Measurements from ENCODE around the gene TCP1.

DNA sequence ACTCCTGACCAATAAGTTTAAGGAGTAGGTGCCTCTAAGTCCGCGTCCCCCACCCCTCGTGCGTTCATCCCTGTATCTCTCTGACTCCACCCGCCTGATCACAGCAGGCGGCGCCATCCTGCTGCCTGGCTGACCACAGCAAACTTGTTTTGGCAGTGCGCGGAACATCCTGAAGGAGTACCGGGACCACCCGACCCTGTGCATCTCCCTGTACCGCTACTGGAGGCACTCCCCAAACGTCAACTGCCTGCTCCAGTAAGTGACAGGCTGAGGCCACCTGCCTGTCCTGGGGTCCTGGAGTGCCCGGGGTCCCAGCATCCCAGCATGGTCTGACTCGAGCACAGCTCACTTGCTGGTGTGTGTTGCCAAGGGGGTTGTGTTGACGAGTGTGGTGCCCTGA is 29.7 kb upstream of the TCP1 start:
- TF ChIP-seq ARHGAP35 (CRISPR knock-in tag; IDR thresholded peaks at IDR 0.05; ENCODE audit: borderline replicate concordance) (no peak), ZNF274 (CRISPR knock-in tag; IDR thresholded peaks at IDR 0.05) (no peak), NR2F2 (IDR thresholded peaks at IDR 0.05; ENCODE audit: borderline replicate concordance, low read depth) (no peak), TAF1 (CRISPR knock-in tag; IDR thresholded peaks at IDR 0.05) (no peak), MEF2D (CRISPR knock-in tag; IDR thresholded peaks at IDR 0.05) (no peak), MXD4 (CRISPR knock-in tag; IDR thresholded peaks at IDR 0.05) (no peak), ZSCAN20 (CRISPR knock-in tag; IDR thresholded peaks at IDR 0.05; ENCODE audit: borderline replicate concordance) (no peak), ESRRA (CRISPR knock-in tag; IDR thresholded peaks at IDR 0.05; ENCODE audit: low read depth) (no peak)
- TF ChIP-seq, protein P1, sequence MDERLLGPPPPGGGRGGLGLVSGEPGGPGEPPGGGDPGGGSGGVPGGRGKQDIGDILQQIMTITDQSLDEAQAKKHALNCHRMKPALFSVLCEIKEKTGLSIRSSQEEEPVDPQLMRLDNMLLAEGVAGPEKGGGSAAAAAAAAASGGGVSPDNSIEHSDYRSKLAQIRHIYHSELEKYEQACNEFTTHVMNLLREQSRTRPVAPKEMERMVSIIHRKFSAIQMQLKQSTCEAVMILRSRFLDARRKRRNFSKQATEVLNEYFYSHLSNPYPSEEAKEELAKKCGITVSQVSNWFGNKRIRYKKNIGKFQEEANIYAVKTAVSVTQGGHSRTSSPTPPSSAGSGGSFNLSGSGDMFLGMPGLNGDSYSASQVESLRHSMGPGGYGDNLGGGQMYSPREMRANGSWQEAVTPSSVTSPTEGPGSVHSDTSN (CRISPR knock-in tag; IDR thresholded peaks at IDR 0.05), result no peak
- TF ChIP-seq, protein P2, sequence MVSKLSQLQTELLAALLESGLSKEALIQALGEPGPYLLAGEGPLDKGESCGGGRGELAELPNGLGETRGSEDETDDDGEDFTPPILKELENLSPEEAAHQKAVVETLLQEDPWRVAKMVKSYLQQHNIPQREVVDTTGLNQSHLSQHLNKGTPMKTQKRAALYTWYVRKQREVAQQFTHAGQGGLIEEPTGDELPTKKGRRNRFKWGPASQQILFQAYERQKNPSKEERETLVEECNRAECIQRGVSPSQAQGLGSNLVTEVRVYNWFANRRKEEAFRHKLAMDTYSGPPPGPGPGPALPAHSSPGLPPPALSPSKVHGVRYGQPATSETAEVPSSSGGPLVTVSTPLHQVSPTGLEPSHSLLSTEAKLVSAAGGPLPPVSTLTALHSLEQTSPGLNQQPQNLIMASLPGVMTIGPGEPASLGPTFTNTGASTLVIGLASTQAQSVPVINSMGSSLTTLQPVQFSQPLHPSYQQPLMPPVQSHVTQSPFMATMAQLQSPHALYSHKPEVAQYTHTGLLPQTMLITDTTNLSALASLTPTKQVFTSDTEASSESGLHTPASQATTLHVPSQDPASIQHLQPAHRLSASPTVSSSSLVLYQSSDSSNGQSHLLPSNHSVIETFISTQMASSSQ (IDR thresholded peaks at IDR 0.05; ENCODE audit: low read depth), result no peak
- TF ChIP-seq, protein P2 (CRISPR knock-in tag; IDR thresholded peaks at IDR 0.05; ENCODE audit: borderline replicate concordance), result no peak
- TF ChIP-seq, protein P3, sequence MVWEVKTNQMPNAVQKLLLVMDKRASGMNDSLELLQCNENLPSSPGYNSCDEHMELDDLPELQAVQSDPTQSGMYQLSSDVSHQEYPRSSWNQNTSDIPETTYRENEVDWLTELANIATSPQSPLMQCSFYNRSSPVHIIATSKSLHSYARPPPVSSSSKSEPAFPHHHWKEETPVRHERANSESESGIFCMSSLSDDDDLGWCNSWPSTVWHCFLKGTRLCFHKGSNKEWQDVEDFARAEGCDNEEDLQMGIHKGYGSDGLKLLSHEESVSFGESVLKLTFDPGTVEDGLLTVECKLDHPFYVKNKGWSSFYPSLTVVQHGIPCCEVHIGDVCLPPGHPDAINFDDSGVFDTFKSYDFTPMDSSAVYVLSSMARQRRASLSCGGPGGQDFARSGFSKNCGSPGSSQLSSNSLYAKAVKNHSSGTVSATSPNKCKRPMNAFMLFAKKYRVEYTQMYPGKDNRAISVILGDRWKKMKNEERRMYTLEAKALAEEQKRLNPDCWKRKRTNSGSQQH (CRISPR knock-in tag; IDR thresholded peaks at IDR 0.05; ENCODE audit: low read depth), result no peak

All from HepG2 (cell line).